GM21447 (cell line): ENCODE data around the gene TAAR1.

Experiments used
- ATAC-seq: cut with Tn5 transposase; IDR thresholded peaks from one replicate; pipeline ENCODE4 v1.9.1; 2021; ENCODE audit not compliant: unreplicated experiment

TAAR1 gene

DNA sequence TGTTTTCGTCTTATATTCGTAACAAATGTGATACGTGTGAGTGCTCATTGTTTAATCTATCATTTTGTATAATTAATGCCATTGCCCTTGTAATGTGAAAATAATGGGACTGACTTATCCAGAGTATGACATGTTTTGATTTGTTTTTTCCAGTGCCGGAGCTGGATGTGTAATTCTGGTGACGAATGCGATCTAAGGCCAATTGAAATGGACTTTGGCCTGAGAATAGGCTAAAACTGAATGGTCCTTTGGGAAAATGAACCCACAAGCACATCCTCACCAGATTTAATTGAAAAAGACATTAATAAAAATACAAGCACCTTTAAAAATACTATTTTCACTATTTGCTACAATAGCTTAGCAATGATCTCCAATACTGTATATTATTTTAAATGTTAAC lies 62.8 kb downstream of the TAAR1 start:
- no peak for ATAC-seq
